Measurements from ENCODE around the gene HDAC5.
"Not testable (repeated sequence)": the region's sequence is repeated elsewhere in the genome, so short reads cannot be mapped to it uniquely, and the experiment has no call there.

Gene HDAC5

GRCh38 chr17:44133918-44134476 lies 10.6 kb upstream of the HDAC5 start:
- no peak for DNase-seq (ENCODE audit: low read depth in 2 of 2)

GRCh38 chr17:44132275-44132821 lies 8.9 kb upstream of the HDAC5 start:
- DNase-seq (ENCODE audit: low read depth in 2 of 2) = no peak

DNA sequence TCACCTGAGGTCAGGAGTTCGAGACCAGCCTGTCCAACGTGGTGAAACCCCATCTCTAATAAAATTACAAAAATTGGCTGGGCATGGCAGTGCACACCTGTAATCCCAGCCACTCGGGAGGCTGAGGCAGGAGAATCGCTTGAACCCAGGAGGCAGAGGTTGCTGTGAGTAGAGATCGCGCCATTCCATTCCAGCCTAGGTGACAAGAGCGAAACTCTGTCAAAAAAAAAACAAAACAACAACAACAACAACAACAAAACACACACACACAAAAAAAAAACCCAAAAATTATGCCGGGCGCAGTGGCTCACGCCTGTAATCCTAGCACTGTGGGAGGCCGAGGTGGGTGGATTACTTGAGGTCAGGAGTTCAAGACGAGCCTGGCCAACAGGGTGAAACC lies 7.9 kb upstream of the HDAC5 start:
- not testable (repeated sequence) for DNase-seq (ENCODE audit: low read depth in 2 of 2)

DNA sequence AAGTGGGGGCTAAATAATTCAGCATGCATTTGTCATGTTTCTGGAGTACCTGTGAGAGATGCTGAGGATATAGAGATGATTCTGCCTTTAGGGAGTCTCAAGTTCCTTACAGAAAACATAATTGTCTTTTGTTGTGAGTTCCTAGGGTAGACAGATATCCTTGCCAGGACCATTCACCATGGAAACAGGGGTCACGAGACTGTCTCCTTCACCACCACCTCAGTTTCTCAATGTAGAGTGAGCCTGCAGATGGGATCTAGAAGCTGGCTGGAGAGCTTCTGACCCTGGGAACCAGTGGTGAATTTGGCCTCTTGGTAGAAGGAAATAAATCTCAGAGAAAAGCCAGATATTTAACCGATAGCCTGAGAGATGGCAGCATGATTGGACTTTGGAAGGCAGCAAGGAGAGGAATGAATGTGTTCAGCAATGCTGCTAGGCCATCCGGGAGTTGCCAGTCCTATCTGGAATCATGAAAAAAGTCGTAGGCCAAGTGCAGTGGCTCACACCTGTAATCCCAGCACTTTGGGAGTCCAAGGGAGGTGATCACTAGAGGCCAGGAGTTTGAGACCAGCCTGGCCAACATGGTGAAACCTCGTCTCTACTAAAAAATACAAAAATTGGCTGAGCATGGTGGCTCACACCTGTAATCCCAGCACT lies 7.4 kb upstream of the HDAC5 start:
- no peak for DNase-seq (ENCODE audit: low read depth in 2 of 2)

DNA sequence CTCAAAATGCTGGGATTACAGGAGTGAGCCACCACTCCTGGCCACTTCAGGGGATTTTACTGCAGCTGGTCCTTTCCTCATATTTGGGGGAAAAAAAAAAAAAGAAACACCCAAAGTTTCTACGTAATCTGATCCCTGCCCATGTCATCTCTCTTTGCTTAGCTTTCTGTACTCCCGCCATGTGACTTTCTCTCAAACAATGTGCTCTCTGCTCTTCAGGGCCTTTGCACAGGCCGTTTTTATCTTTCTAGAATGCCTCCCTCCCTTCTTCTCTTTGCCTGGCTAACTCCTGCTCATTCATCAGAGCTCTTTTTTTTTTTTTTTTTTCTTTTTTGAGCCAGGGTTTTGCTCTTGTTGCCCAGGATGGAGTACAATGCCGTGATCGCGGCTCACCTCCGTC lies 4.9 kb upstream of the HDAC5 start:
- DNase-seq (ENCODE audit: low read depth in 2 of 2) = no peak

- DNase-seq (ENCODE audit: low read depth in 2 of 2) = no peak
Observed at GRCh38 chr17:44124118-44124438, 637 bp upstream of the HDAC5 start.

DNA sequence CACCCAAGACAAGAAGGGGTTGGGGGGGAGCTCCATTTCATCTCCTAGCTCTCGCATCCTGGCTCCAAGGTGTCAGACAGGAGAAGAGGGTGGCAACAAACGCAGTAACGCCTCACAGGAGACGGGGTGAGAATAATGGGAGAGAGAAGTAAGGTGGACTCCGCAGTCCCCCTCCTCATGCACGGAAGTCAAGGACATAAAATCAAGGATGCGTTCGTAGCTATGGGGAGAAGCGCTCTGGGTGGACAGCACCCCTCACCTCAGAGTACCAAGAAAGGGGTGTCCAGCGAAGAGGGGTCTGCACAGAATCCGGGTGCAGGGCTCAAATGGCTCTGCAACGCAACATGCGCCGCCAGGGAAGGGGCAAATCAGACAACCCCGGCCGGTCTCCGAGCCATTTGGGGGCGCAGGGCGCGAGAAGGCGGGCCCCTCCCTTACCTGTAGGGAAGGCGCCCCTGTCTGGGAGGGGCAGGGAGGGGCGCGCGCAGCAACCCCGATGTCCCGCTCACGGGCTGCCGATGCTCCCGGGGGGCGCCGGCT lies 555 bp downstream of the HDAC5 start:
- DNase-seq (ENCODE audit: low read depth in 2 of 2) = peak in 1 of 2 donors; percentile 13

- no peak for DNase-seq (ENCODE audit: low read depth in 2 of 2)
Observed at GRCh38 chr17:44121997-44122815, 1.2 kb downstream of the HDAC5 start.

DNA sequence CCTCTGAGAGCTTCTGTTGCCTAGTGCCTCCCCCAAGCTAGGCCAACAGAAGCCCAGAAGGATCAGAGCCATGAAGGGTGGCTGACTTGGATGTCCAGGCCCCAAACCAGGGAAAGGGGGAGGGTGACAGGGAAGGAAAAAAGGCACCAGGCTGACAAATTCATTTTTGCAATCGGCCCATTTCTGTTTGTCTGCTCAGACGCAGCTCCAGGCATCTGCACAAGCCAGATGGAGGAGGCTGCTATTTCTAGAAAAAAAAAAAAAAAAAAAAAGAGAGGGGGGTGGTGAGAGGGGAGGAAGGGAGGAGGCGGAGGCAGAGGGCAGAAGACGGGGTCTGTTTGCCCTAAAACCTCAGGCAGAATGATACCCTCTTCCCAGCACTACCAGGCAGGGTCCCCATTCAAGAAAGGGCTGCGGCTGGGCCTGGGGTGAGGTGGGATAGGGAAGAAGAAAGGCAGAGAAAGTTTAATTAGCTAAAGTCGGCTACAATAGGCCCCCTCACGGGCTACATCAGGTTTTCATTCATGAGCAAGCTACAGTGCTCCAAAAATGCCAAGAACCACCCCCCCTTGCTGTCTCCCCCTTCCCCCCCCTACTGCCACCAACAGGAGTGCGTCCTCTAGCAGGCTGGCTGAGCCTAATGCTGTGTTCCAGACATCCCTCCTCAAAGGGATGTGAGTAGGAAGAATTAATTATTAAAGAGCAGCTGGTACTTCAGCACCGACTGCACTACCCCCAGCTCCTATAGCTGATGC lies 2.4 kb downstream of the HDAC5 start:
- no peak for DNase-seq (ENCODE audit: low read depth in 2 of 2)

- DNase-seq (ENCODE audit: low read depth in 2 of 2) = not testable (repeated sequence)
Observed at GRCh38 chr17:44120281-44120680, 3.2 kb downstream of the HDAC5 start.

GRCh38 chr17:44119798-44120197 lies 3.6 kb downstream of the HDAC5 start:
- no peak for DNase-seq (ENCODE audit: low read depth in 2 of 2)

- DNase-seq (ENCODE audit: low read depth in 2 of 2) = no peak
Observed at GRCh38 chr17:44119062-44119461, 4.4 kb downstream of the HDAC5 start.

DNA sequence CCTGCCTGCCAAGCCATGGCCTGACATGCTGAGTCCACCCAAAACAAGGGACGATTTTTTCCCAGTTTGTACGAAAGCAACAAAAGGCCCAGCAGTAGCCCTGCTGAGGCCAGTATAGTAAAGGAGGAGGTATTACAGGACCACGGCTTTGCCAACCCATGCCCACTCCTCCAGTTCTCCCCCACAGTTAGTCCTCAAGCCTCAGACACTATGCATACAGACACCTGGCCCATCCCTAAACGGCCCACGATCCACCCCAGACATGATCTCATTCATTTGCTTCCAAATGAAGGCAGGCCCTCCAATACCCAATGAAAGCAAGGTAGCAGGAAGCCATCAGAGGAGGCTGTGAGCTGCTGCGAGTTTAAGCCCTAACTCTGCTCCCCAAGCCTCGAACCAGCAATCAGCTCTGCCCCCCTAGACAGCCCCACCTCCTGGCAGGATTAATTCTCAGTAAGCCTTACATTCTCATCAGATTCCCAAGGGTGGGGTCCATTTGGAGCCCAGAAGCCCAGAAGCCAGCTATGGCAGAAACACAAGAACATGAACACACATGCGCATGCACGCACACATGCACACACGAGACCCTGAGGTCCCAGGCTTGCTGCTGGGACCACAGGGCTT lies 4.9 kb downstream of the HDAC5 start:
- DNase-seq (ENCODE audit: low read depth in 2 of 2) = no peak

GRCh38 chr17:44117351-44117750 lies 6.1 kb downstream of the HDAC5 start:
- DNase-seq (ENCODE audit: low read depth in 2 of 2) = no peak

DNA sequence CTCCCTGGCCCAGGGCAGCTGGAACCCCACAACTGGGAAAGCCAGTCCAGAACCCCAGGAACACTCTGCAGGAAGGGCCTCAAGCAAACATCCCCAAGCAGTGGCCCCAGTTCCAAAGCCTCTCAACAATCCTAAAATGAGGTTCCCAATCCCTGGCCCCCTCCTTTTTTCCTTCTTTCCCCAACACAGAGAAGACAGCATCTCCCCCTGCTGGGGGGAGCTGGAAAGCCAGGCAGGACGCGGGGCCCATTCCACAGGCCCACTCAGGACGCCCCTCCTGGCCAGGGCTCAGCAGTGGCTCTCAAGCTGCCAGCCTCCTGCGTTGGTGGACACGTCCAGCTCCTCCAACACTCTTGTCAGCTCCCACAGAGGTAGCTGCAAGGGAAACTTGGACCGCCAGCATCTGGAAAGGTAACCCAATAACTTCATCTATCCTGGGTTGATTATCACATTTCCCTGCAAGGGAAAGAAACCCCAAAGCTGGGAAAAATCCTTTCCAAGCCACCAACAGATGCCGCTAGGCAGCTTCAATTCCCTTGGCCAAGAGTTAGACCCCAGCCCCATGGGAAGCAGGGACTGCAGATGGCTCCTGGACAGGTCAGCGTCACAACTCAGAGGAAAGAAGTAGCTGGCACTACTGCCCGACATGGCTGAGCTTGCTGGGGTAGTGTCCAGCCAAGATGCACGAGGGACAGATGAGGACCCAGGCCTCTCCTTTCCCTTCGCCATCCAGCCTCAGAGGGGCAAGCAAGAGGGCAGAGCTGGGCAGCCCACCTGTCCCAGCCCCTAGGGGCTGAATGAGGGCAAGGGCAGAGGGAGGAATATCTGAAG lies 7.6 kb downstream of the HDAC5 start:
- DNase-seq (ENCODE audit: low read depth in 2 of 2) = no peak

DNA sequence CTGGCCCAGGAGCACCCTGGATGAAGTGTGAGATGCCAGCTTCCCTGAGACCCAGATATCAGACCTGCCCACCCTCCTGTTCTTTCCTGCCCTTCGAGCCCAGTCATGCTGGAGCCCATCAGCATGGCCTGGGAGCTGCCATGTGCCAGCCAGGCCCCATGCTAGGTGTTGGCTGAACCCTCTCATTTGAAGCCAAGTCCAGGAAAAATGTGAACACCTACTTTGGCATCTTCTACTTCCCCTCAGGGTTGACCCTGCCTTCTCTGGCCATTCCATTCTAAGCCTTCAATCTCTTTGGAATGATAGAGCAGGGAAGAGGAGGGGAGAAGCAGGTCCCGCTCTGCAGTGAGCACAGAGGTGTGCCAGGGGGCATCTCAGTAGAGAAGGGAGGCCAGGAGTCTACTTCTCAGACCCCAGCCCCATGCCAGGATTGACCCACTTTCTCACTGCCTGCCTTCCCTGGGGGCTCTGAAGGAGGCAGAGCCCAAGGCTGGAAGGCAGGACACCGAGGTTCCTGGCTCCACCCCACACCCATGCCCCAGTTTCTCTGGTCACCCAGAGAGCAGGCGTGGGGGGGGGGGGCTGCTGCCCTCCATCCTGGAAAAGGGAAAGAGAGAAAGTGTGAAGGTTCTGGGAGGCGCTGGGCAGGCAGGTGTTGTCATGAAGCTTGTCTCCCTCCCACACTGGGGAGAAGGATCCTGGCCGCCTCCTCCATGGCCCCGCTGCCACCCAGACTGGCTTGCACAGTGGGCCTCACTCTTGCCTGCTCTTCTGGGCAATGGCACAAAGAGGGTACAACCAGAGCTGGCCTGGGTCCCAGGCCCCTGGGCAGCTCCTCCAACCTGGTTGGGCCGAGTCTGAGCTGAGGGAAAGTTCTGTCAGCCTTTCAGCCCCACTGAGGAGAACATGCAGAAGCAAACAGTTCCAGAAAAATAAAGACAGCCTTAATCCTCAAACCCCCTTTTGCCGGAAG lies 9.3 kb downstream of the HDAC5 start:
- DNase-seq (ENCODE audit: low read depth in 2 of 2) = no peak

DNA sequence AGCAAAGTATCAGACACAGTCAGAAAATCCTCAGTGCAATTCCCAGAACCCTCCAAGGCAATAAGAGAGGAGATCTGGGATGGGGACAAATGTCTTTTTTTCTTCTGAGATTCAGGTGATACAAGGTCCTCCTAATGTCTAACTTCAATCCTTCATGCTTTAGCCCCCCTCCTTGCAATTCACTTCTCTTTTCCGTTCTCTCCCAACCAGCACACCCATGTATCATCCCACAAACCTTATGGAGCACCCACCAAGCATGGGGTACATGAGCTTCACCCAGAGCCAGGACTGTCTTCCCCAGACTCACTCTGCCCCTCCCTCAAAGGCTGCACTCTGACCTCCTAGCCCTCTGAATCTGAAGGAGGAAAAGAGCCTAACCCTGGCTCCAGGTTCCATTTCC lies 10.1 kb downstream of the HDAC5 start:
- no peak for DNase-seq (ENCODE audit: low read depth in 2 of 2)

- no peak for DNase-seq (ENCODE audit: low read depth in 2 of 2)
Observed at GRCh38 chr17:44112284-44113280, 10.9 kb downstream of the HDAC5 start.
